T1000 (cell line): Measurements from ENCODE around the gene DNAJC30.
"Not testable (repeated sequence)": the region's sequence is repeated elsewhere in the genome, so short reads cannot be mapped to it uniquely, and the experiment has no call there.

ENCODE experiments used
- DNase-seq: peaks from one replicate; lab custom pipeline; 2025; ENCODE audit warnings: mixed read lengths; lab: John Stamatoyannopoulos, UW

Gene DNAJC30

DNA sequence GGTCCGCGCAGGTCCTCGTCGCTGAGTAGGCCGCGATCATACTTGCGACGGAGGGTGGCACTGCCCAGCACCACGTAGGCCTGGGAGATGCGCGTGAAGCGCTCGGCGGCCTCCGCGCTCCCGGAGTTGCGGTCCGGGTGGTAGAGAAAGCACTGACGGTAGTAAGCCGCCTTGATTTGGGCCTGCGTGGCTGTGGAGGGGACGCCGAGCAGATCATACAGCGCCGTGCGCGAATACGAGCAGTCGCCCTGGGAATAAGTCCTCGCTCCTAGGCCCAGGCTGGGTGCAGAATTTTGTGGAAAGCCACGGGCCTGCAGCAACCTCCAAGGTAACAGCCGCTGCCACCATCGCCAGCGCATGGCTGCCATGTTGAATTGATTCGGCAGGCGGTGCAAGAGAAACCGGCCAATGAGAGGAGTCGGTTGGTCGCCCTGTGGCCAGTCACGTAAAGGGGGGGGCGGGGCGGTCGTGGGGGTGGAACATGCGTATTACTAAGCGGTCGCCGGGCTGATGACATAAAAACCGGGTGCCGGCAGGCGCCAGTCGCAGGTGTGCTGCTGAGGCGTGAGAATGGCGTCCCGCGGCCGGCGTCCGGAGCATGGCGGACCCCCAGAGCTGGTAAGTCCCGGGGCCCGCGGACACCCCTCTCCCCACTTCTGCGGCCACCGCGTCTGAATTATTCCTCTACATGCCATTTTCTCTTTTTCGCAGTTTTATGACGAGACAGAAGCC is at the start of gene DNAJC30, which contains the start of gene BUD23:
TSS of gene DNAJC30 (minus strand) at position 398 of the 732 bp plus-strand sequence. CDS start at position 368, 30 bp downstream.
TSS of gene BUD23 (plus strand) at position 542 of the 732 bp plus-strand sequence. CDS start at position 571, 29 bp downstream.
- peak; percentile 85 for DNase-seq

DNA sequence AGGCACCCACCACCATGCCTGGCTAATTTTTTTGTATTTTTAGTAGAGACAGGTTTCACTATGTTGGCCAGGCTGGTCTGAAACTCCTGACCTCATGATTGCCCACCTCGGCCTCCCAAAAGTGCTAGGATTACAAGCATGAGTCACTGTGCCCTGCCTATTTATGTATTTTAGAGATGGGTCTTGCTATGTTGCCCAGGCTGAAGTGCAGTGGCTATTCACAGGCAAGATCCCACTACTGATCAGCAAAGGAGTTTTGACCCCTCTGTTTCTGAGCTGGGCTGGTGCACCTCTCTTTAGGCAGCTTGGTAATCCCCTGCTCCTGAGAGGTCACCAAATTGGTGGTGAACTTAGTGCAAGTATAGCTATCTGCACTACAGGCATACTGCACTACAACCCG is 49.1 kb upstream of the DNAJC30 start:
- no peak for DNase-seq

- DNase-seq: no peak
Measured at GRCh38 chr7:73730485-73730884, 47.2 kb upstream of the DNAJC30 start.

- no peak for DNase-seq
Measured at GRCh38 chr7:73728551-73728950, 45.3 kb upstream of the DNAJC30 start.

DNA sequence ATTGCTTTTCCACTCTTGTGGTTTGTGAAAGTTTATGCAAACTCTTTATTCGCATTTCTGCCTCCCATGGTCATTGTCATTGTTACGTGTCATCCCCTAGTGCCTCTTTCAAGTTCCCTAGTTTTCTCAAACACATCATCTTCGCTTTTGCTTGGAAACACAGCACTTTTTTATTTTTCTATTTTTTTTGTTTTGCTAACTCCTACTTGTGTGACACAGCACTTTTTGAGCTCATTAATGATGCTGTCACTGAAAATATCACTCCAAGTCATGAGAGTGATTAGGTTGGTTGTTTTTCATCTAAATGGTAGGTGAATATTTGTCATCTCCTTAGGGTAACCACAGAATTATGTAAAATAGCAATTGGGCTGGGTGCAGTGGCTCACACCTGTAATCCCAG is 44.7 kb upstream of the DNAJC30 start:
- DNase-seq: no peak

- DNase-seq: no peak
Measured at GRCh38 chr7:73726083-73726466, 42.8 kb upstream of the DNAJC30 start.

DNA sequence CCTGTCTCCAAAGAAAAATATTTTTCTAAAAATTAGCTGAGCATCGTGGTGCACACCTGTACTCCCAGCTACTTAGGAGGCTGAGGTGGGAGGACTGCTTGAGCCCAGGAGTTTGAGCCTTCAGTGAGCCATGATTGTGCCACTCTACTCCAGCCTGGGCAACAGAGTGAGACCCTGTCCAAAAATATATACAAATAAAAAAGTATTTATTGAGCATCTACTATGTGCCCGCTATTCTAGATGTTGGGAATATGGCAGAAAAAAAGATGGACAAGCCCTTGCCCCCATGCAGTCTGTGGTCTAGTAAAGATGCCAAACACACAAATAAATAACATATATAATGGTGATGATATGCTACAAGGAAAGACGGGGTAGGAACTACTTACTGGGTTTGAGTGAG is 40.6 kb upstream of the DNAJC30 start:
- no peak for DNase-seq

- no peak for DNase-seq
Measured at GRCh38 chr7:73722785-73723184, 39.5 kb upstream of the DNAJC30 start.

- DNase-seq: not testable (repeated sequence)
Measured at GRCh38 chr7:73722182-73722581, 38.9 kb upstream of the DNAJC30 start.

DNA sequence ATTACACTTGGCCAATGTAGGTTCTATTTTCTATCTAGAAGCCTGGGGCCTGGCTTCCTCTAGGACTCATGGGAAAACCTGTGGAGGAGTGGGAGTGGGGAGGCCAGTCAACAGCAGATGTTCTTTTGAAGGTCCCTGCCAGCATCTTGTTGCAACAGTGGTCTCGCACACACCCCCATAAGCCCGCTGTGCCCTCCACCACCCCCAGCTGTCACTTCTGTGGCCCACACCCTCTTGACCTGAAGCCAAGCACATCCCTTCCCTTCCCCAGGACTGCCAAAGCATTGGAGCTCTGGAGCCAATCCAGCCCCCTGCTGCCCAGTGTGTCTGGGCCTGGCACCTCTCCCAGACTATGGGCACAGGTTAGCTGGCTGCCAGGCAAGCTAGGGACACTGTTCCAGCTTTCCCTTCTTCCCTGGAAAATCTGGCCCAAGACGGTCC is 38.1 kb upstream of the DNAJC30 start:
- no peak for DNase-seq

DNA sequence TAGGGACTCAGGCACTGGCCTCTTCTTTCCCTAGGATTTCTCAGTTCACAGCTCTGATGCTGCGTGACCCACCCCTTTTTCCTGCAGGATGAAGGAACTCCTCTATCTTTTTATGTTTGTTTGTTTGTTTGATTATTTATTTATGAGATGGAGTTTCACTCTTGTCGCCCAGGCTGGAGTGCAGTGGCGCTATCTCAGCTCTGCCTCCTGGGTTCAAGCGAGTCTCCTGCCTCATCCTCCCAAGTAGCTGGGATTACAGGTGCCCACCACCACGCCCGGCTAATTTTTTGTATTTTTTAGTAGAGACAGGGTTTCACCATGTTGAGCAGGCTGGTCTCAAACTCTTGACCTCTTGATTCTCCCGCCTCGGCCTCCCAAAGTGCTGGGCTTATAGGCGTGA is 37.2 kb upstream of the DNAJC30 start:
- not testable (repeated sequence) for DNase-seq

DNA sequence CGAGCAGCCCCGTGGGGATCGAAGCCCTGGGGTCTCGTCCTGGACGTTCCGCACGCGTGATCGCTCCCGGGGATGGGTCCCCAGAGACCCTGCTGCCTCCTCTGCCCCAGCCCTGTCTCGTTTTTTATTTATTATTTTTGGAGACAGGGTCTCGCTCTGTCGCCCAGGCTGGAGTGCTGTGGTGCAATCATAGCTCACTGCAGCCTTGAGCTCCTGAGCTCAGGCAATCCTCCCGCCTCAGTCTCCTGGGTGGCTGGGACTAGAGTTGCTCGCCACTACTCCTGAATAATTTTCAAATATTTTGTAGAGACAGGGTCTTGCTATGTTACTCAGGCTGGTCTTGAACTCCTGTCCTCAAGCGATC is 36.5 kb upstream of the DNAJC30 start:
- no peak for DNase-seq

- peak; percentile 51 for DNase-seq
Measured at GRCh38 chr7:73718905-73719805, 35.9 kb upstream of the DNAJC30 start, which contains the start of gene STX1A. STX1A (minus strand) TSS chr7:73719669; CDS start chr7:73719631, 38 bp downstream.

DNA sequence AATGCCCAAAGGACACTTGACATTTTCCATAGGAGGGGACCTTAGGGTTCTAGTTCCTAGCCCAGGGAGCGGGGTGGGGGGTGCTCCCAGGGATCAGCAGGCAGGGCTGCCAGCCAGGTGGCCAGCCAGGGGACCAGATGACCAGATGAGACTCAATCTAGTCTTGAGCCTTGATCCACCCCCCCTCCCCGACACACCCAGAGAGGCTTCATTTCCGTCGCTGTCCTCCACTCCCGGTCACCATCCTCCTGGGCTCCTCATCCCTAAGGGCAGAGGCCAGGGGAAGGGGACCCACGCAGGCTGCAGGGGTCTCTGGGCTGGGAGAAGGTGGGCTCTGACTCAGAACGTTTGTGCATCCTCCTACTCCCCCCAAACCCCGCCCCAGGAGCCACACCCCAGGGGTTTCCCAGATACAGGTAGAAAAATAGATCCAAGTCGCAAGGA is 35.2 kb upstream of the DNAJC30 start:
- no peak for DNase-seq

- DNase-seq: peak; percentile 69
Measured at GRCh38 chr7:73717991-73718405, 34.7 kb upstream of the DNAJC30 start.

- DNase-seq: no peak
Measured at GRCh38 chr7:73717025-73717807, 34.0 kb upstream of the DNAJC30 start.

GRCh38 chr7:73716318-73716890 is 33.2 kb upstream of the DNAJC30 start:
- DNase-seq: no peak

DNA sequence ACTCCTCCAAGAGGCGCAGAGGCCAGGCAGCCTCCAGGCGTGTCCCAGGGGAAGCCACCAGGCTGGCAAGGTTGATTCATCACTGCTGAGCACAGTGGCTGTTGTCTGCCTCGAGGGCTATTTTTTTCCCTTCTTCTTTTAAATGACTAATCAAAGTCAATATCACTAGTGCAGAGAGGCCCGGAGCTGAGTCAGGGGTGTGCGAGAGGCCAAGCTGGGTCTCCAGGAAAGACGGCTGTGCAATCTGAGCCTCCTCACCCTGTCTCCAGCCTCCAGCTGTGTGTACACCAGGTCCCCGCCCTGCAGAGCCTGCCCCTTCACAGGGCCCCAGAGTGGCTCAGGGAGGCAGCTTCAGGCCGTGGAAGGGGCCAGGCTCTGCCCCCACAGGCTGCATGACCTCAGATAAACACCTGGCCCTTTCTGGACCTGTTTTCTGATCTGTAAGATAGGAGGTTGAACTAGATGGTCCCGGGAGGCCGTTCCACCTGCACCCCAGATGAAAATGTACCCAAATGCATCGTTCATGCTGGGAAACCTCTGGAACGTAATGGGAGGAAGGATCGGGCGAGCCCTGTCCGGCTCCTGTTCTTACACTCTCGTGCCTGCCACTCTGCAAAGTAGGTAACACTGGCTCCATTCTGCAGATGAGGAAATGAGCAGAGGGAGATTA is 32.5 kb upstream of the DNAJC30 start:
- peak; percentile 86 for DNase-seq

GRCh38 chr7:73713319-73713718 is 30.1 kb upstream of the DNAJC30 start:
- not testable (repeated sequence) for DNase-seq

DNA sequence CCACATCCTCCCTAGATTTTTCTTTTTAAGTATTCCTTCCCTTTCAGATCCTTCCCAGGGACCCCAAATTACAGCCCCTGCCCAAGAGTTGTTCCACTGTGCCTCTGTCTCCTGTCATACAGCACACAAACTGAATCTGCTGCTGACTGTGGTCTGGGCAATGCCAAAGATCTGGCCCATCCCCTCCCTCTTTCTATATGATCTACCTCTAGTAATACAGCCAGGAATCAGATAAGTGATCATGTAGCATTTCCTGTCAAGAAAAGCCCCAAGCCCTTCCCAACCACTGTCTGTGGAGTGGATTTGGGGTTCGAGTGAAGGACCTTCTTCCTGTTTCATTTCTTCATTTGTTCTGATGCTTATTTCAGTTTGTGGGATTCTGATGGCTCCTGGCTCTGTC is 29.5 kb upstream of the DNAJC30 start:
- DNase-seq: no peak

- no peak for DNase-seq
Measured at GRCh38 chr7:73708961-73709549, 25.8 kb upstream of the DNAJC30 start.
